VCaP (cell line): ENCODE results near the gene TMEM263.
"Not testable (repeated sequence)": the region's sequence is repeated elsewhere in the genome, so short reads cannot be mapped to it uniquely, and the experiment has no call there.

Source experiments
- H3K27ac ChIP-seq: fragments of 450-650 bp; 2 replicates; pipeline ENCODE4 v1.5.1; 2017
- TF ChIP-seq, protein P1 (sequence below): fragments of 450-650 bp; conservative IDR thresholded peaks from 2 replicates; pipeline ENCODE4 v1.5.1; 2017; ENCODE audit warnings: mild to moderate bottlenecking, moderate library complexity

TMEM263 gene

DNA sequence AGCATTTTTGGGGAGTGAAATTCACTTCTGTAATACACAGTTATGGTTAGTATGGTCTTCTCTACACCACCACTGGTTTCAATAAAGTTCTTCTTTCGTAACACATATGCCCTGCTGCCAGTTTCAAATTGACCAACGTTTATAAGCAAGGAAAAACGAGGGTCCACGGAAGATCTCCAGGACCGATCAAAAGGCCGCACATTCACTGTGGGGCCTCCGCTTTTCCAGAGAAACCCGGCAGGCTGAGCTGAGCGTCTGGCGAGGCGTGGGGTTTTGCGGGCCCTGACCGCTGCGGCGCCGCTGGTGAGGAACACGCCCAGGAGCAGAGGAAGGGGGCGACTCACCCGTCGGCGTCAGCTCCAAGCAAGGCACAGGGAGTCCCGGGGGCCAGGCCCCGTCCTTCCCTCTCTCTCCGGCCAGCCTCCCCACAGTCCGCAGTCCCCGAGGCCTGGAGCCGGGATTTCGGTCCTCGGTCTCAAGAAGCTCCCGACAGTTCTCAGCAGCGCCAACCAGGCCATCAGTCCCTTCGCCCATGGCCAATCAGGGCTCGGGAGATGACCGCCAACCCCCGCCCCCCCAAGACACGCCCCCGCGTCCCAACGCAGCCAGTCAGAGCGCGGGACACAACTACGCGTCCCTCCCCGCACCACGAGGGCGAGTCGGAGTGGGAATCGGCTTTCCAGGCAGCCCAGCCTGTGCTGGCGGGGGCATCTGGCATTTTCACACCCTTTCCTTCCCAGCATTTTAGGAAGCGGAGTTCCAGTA is 31.1 kb downstream of the TMEM263 start, which contains the start of gene MTERF2:
MTERF2 (minus strand) TSS at position 522 of the 765 bp plus-strand sequence. CDS start 8,432 bp downstream, outside the sequence.
- TF ChIP-seq, protein P1, sequence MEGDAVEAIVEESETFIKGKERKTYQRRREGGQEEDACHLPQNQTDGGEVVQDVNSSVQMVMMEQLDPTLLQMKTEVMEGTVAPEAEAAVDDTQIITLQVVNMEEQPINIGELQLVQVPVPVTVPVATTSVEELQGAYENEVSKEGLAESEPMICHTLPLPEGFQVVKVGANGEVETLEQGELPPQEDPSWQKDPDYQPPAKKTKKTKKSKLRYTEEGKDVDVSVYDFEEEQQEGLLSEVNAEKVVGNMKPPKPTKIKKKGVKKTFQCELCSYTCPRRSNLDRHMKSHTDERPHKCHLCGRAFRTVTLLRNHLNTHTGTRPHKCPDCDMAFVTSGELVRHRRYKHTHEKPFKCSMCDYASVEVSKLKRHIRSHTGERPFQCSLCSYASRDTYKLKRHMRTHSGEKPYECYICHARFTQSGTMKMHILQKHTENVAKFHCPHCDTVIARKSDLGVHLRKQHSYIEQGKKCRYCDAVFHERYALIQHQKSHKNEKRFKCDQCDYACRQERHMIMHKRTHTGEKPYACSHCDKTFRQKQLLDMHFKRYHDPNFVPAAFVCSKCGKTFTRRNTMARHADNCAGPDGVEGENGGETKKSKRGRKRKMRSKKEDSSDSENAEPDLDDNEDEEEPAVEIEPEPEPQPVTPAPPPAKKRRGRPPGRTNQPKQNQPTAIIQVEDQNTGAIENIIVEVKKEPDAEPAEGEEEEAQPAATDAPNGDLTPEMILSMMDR: no peak
- peak within 1 kb of the TSS; percentile 84 for H3K27ac ChIP-seq

DNA sequence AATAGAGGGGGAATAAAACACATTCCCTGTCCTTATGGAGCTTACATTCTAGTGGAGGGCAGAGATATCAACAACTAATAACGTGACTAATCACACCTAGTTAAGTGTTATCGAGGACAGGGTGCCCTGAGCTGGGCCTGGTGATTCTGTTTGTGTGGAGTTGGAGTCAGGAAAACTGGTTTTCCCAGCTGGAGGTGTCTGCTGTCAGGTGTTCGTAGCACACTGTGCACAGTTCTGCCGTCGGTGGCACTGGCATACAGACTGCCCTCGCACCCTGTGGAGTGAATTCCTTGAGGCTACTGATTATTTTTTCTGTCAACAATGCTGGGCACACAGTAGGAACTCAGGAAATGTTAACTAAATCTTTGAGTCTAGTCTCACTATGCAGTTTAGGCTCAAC is 32.1 kb downstream of the TMEM263 start:
- TF ChIP-seq, protein P1: no peak

DNA sequence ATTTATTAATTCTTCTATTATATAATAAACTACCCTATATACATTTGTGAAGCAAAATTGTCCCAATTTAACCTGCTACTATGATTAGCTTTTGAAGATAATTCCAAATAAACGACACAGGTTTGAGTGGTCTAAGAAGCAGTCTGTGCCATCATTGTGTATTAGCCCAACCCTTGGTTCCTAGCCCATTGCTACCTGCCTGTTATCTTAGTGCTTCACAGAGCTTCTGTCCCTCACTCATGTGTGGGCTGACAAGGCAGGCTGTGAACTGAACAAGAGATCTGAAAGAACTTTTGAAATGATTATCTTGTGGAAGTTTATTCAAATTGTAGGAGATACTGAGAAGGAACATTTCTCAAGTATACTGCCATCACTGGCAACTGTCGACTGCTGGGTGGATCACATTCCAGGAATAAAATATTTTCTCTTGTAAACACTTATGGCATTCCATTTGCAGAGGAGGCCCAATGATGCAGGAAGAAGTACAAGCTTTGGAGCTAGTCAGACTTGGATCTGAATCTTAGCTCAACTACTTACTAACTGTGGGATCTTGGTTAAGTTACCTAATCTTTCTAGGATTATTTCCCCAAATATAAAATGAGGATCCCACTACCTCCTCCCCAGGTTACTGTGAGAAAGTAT is 39.0 kb downstream of the TMEM263 start:
- TF ChIP-seq, protein P1: no peak
- H3K27ac ChIP-seq: no peak overlapping the region

More for the DNA sequence above, 32.1 kb downstream of the TMEM263 start:
- peak overlapping the region; percentile 84 for H3K27ac ChIP-seq

DNA sequence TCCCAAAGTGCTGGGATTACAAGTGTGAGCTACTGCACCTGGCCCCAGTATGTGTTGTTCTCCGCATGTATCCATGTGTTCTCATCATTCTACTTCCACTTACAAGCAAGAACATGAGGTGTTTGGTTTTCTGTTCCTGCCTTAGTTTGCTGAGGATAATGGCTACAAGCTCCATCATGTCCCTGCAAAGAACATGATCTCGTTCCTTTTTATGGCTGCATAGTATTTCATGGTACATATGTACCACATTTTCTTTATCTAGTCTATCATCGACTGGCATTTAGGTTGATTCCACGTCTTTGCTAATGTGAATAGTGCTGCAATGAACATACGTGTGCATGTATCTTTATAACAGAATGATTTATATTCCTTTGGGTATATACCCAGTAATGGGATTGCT is 40.4 kb downstream of the TMEM263 start:
- not testable (repeated sequence) for H3K27ac ChIP-seq

DNA sequence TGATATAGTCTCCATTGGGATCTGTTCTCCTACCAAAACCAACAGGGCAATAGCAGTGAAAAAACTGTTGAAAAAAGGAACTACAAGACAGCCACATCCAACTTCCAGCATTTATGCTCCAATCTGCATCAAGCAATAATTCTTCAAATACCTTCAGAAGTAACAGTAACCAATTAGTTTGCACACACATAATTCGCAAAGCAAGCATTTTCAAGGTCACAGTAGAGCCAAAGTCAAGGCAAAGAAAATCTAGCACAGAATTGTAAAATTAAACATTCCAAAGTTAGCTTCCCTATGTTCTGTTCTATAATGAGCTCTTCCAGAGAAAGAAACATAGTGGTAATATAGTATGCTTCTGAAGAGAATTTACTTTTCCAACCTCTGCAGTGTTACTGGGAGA is 42.2 kb downstream of the TMEM263 start:
- TF ChIP-seq, protein P1: no peak
- H3K27ac ChIP-seq: no peak overlapping the region

DNA sequence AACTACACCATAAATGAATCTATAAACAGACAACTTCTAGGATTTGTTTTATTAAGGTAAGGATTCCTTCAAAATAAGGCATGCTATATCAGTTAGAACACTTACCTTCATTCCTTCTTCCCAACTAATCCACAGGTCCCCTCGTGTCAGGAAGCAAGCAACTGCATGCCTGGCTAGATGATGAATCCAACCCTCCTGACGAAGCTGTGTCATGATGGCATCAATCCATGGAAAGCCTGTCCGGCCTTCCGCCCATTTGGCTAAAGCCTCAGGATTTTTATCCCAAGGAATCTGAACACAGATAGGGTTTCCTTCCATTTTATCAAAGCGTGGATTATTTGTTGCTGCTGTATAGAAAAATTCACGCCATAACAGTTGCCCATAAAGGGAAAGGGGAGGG is 43.7 kb downstream of the TMEM263 start:
- H3K27ac ChIP-seq: no peak overlapping the region
- TF ChIP-seq, protein P1: no peak

DNA sequence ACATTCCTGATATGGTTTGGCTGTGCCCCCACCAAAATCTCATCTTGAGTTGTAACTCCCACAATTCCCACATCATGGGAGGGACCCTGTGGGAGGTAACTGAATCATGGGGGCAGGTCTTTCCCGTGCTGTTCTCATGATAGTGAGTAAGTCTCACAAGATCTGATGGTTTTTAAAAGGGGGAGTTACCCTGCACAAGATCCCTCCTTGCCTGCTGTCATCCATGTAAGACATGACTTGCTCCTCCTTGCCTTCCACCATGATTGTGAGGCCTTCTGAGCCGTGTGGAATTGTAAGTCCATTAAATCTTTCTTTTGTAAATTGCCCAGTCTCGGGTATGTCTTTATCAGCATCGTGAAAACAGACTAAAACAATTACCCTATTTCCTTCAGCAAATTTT is 47.0 kb downstream of the TMEM263 start:
- H3K27ac ChIP-seq: not testable (repeated sequence)

DNA sequence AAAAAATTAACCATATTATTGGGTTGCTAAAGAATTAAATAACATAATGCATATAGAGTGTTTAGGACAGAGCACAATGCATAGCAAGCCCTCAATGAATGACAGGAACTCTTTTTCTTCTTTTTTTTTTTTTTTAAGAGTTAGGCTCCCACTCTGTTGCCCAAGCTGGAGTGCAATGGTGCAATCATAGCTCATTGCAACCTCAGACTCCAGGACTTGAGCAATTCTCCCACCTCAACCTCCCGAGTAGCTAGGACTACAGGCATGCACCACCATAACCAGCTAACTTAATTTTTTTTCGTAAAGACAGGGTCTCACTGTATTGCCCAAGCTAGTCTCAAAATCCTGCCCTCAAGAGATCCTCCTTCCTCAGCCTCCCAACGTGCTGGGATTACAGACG is 51.7 kb downstream of the TMEM263 start:
- TF ChIP-seq, protein P1: no peak

More for the DNA sequence above, 51.7 kb downstream of the TMEM263 start:
- H3K27ac ChIP-seq: no peak overlapping the region
